Fibroblast of lung (primary cell): ENCODE measurements around the gene ZNF660. TPM values are rescaled to one million over a fixed set of nuclear protein-coding genes. Genes with fewer than 3 reads are reported as not detected.
"Not testable (repeated sequence)": the region's sequence is repeated elsewhere in the genome, so short reads cannot be mapped to it uniquely, and the experiment has no call there.

Source experiments
- DNase-seq, 2 donors: peaks; one replicate each; pipeline versions ENCODE4 v3.0.0 to v3.0.0-alpha.2; 2010; ENCODE audit warnings: low read depth in 2 of 2
- H2AFZ ChIP-seq: 2 replicates; pipeline ENCODE4 v1.5.1; 2012; ENCODE audit warnings: low read length, control low read depth, inconsistent platforms
- H3K27ac ChIP-seq: 2 replicates; pipeline ENCODE4 v1.5.1; 2011; ENCODE audit warnings: low read length, control low read depth; ENCODE audit not compliant: insufficient read depth
- H3K27me3 ChIP-seq: 2 replicates; pipeline ENCODE4 v1.5.1; 2011; ENCODE audit warnings: mild to moderate bottlenecking, low read length; ENCODE audit not compliant: control insufficient read depth, insufficient read depth
- H3K36me3 ChIP-seq: 2 replicates; pipeline ENCODE4 v1.5.1; 2011; ENCODE audit warnings: low read length; ENCODE audit not compliant: control insufficient read depth, insufficient read depth
- H3K4me1 ChIP-seq: 2 replicates; pipeline ENCODE4 v1.5.1; 2011; ENCODE audit warnings: low read length; ENCODE audit not compliant: control insufficient read depth, insufficient read depth; ENCODE audit errors: extremely low read depth
- H3K4me2 ChIP-seq: 2 replicates; pipeline ENCODE4 v1.5.1; 2011; ENCODE audit warnings: low read length, control low read depth; ENCODE audit not compliant: insufficient read depth; ENCODE audit errors: extremely low read depth
- H3K4me3 ChIP-seq, 4 experiments: fragments of 200-600 bp in 1 of 4; sonication (generic) in 1 of 4; replicated peaks in 1 of 4; 2 replicates each; pipeline ENCODE4 v1.5.1; 2011 to 2016; ENCODE audit warnings: low read length in 4 of 4, low read depth in 3 of 4, mild to moderate bottlenecking in 3 of 4, control low read depth in 2 of 4, inconsistent platforms in 1 of 4, mixed read lengths in 1 of 4; ENCODE audit not compliant: insufficient read depth in 1 of 4; ENCODE audit errors: control extremely low read depth in 1 of 4
- H3K79me2 ChIP-seq: 2 replicates; pipeline ENCODE4 v1.5.1; 2012; ENCODE audit warnings: mild to moderate bottlenecking, low read length, inconsistent platforms; ENCODE audit not compliant: control insufficient read depth, insufficient read depth
- H3K9ac ChIP-seq: 2 replicates; pipeline ENCODE4 v1.5.1; 2011; ENCODE audit warnings: mild to moderate bottlenecking, low read length, control low read depth; ENCODE audit not compliant: insufficient read depth
- H3K9me3 ChIP-seq: 2 replicates; pipeline ENCODE4 v1.5.1; 2012; ENCODE audit warnings: low read depth, low read length; ENCODE audit not compliant: control insufficient read depth, insufficient read depth
- H4K20me1 ChIP-seq: 2 replicates; pipeline ENCODE4 v1.5.1; 2011; ENCODE audit warnings: low read length; ENCODE audit not compliant: control insufficient read depth, insufficient read depth; ENCODE audit errors: extremely low read depth
- CTCF ChIP-seq, 2 donors: IDR thresholded peaks in 1 of 2; conservative IDR thresholded peaks in 1 of 2; 1 replicate in 1 of 2; 2 replicates in 1 of 2; pipeline ENCODE4 v1.5.1; 2011 to 2012; ENCODE audit warnings: low read length in 2 of 2, control low read depth in 1 of 2, inconsistent platforms in 1 of 2, low read depth in 1 of 2, mild to moderate bottlenecking in 1 of 2
- EZH2 ChIP-seq: IDR thresholded peaks from 2 replicates; pipeline ENCODE4 v1.5.1; 2012; ENCODE audit warnings: low read length, control low read depth, mild to moderate bottlenecking; ENCODE audit errors: missing control alignments
- polyA plus RNA-seq, 2 donors: library from polyadenylated mRNA; depleted of rRNA in 1 of 2; stranded (reverse) in 1 of 2; unstranded in 1 of 2; fragments of >200 nt; gene quantifications; 2 replicates each; pipeline ENCODE4 v1.2.1, GENCODE V29; 2011 to 2012; ENCODE audit warnings: missing spikeins in 1 of 2
- total RNA-seq: library from RNA; depleted of rRNA; stranded (reverse); fragments of >200 nt; gene quantifications from 2 replicates; pipeline ENCODE4 v1.2.1, GENCODE V29; 2014

The ZNF660 gene
- total and polyA plus RNA-seq, 2 donors (not counting 1 experiment from before 2014, with no cell fraction given): 0.92 to 4.0 TPM

GRCh38 chr3:44571024-44571423 lies 13.7 kb upstream of the ZNF660 start:
- Histone ChIP-seq H3K36me3 (no peaks in the 10 kb centered on the region), H3K79me2 (no peaks in the 10 kb centered on the region), H3K27me3 (no peaks in the 10 kb centered on the region), H3K4me1 (no peaks in the 10 kb centered on the region), H3K4me2 (no peak overlapping the region), H4K20me1 (no peaks in the 10 kb centered on the region), H3K27ac (no peak overlapping the region), H3K9ac (no peak overlapping the region), H2AFZ (no peak overlapping the region), H3K4me3 (no peak overlapping the region), H3K9me3 (no peaks in the 10 kb centered on the region)
- TF ChIP-seq EZH2: no peak
- no peak for DNase-seq

DNA sequence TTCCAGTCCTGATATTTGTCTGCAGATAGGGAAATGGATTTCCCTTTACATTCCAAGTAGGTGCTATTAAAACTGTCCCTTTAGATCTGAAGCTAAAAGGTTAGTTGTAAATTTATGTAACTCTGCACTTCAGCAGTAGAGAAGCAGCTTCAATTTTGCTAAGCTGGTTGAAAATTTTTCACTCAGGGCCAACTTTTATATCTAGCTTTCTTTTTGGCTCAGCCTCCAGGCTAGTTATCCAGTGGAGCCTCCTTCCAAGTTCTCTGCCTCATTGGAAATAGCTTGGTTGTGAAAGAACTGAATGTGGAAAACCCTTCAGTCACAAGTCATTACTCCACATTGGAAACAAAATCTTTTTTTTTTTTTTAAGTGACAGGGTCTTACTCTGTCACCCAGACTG lies 8.2 kb upstream of the ZNF660 start:
- H3K4me3 ChIP-seq: no peak overlapping the region
- no peaks in the 10 kb centered on the region for H3K79me2 ChIP-seq
- no peak overlapping the region for H3K9ac ChIP-seq
- H3K4me2 ChIP-seq: no peak overlapping the region
- no peaks in the 10 kb centered on the region for H3K27me3 ChIP-seq
- DNase-seq: no peak
- H3K4me1 ChIP-seq: no peaks in the 10 kb centered on the region
- H3K36me3 ChIP-seq: no peaks in the 10 kb centered on the region
- TF ChIP-seq EZH2: no peak
- TF ChIP-seq CTCF (conservative IDR thresholded peaks at IDR 0.05 in 1 of 2, IDR thresholded peaks at IDR 0.05 in 1 of 2; ENCODE audit: low read depth in 1 of 2, low read length in 2 of 2): no peak
- H3K9me3 ChIP-seq: no peaks in the 10 kb centered on the region
- H2AFZ ChIP-seq: no peak overlapping the region
- H4K20me1 ChIP-seq: no peaks in the 10 kb centered on the region
- no peak overlapping the region for H3K27ac ChIP-seq

DNA sequence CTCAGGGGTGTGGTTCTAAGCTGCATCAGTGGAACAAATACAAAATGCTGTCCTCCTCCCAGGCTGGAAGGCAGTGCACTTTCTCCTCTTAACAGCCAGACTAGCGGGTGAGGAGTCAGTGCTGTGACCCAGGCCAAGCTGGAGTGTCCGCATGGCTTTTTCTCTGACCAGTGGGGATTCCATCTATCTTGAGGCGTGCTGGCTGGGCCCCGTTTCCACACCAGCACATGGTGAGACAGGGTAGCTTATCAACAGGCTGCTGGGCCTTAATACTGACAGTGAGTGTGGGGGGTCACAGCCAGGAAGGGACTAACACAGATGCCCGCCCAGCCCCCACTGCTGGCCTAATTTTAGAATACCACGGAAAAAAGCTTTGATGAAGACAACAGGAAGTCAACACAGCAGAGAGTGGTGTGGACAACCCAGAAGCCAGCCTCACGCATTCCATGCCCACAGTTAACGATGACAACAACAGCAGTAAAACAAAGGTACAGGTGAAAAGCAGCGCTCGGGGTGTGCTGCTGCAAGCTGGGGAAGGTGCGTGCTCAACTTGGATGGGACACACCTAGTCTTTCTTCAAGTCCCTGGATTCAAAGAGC lies 7.3 kb upstream of the ZNF660 start:
- H2AFZ ChIP-seq, H3K4me2 ChIP-seq, H3K27me3 ChIP-seq, H3K36me3 ChIP-seq, DNase-seq, H3K4me1 ChIP-seq, H3K27ac ChIP-seq, H3K4me3 ChIP-seq, H3K79me2 ChIP-seq, H3K9me3 ChIP-seq, H4K20me1 ChIP-seq, H3K9ac ChIP-seq: not testable (repeated sequence)

GRCh38 chr3:44578316-44578715 lies 6.4 kb upstream of the ZNF660 start:
- not testable (repeated sequence) for H3K4me1 ChIP-seq, H3K9me3 ChIP-seq, H3K27ac ChIP-seq, H3K36me3 ChIP-seq, H3K4me3 ChIP-seq, H4K20me1 ChIP-seq, H2AFZ ChIP-seq, DNase-seq, H3K79me2 ChIP-seq, H3K4me2 ChIP-seq, H3K27me3 ChIP-seq, H3K9ac ChIP-seq

DNA sequence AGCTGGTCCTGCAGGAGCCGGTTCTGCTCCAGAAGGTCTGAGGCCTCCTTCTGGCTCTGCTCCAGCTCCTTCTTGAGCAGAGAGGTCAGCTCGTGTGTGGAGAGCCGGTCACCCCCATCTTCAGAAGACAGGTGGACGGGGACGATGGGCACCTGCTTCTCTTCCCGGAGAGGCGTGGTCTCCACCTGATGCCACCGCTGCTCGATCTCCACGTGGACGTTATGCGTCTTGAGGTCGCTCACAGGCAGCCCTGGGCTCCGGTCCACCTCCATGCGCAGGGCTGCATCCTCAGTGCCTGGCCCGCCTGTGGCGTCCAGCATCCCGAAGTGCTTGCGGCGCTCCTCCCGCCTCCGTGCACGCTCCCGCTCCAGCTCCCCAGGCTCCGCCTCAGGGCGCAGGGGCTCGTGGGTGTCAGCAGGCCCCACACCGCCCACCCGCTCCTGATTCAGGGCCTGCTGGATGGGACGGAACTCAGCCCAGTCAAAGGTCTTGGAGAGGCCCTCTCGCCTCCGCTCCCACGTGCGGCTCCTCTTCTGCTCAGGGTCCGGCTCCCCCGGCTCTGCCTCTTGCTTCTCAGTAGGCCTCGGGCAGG lies 5.7 kb upstream of the ZNF660 start:
- not testable (repeated sequence) for H3K36me3 ChIP-seq, H3K4me3 ChIP-seq, H3K79me2 ChIP-seq, H2AFZ ChIP-seq, H3K27ac ChIP-seq, H3K27me3 ChIP-seq, H4K20me1 ChIP-seq, H3K9me3 ChIP-seq, H3K4me1 ChIP-seq, H3K9ac ChIP-seq, DNase-seq, H3K4me2 ChIP-seq

- not testable (repeated sequence) for H3K9ac ChIP-seq, H3K36me3 ChIP-seq
Measured at GRCh38 chr3:44579749-44580148, 5.0 kb upstream of the ZNF660 start.

More at GRCh38 chr3:44579749-44580148, 5.0 kb upstream of the ZNF660 start:
- H3K27ac ChIP-seq, H3K27me3 ChIP-seq, DNase-seq, H3K4me1 ChIP-seq, H3K4me3 ChIP-seq, H3K79me2 ChIP-seq, H3K4me2 ChIP-seq, H4K20me1 ChIP-seq, H3K9me3 ChIP-seq, H2AFZ ChIP-seq: not testable (repeated sequence)
